Neural progenitor cell (in vitro differentiated cells): ENCODE measurements around the gene DISC1.

ENCODE experiments used
- CTCF ChIP-seq: fragments of 200-600 bp; sonication (generic); IDR thresholded peaks from 2 replicates; pipeline ENCODE4 v1.5.1; 2017; ENCODE audit warnings: antibody characterized with exemption, mild to moderate bottlenecking
- EZH2phosphoT487 ChIP-seq: fragments of 200-600 bp; sonication (generic); IDR thresholded peaks from 2 replicates; pipeline ENCODE4 v1.6.1; 2017; ENCODE audit warnings: antibody characterized with exemption

- no peak for TF ChIP-seq CTCF
- no peak for TF ChIP-seq EZH2phosphoT487
These were observed 302.7 kb downstream of the DISC1 start for GRCh38 chr1:231929311-231929710.
